CD4-positive, alpha-beta T cell (primary cell): ENCODE measurements around the gene PRR14L. TPM values are rescaled to one million over a fixed set of nuclear protein-coding genes. Genes with fewer than 3 reads are reported as not detected.

Experiments used
- ATAC-seq: fragments of 200-7000 bp; cut with Tn5 transposase; one replicate; pipeline ENCODE4 v1.10.0; 2022; ENCODE audit warnings: mild to moderate bottlenecking; ENCODE audit not compliant: poor library complexity
- CTCF ChIA-PET: fragments of 350-600 bp; sonication (Branson Sonifier 250); formaldehyde crosslinking; loops from one replicate; lab custom pipeline; 2021; ENCODE audit warnings: antibody characterized with exemption, inconsistent platforms; lab: Charles Lee
- POLR2A ChIA-PET: fragments of 350-600 bp; sonication (Branson Sonifier 250); formaldehyde crosslinking; loops from one replicate; lab custom pipeline; 2021; ENCODE audit warnings: antibody characterized with exemption, inconsistent platforms; lab: Charles Lee
- DNase-seq, 14 experiments: peaks; one replicate each; pipeline ENCODE4 v3.0.0-alpha.2; 2013 to 2020; ENCODE audit warnings: mixed read lengths in 2 of 14
- H3K27ac ChIP-seq, 2 donors: one replicate each; pipeline versions ENCODE4 v1.5.1 to v1.7.0; 2013; ENCODE audit warnings: low read length in 2 of 2, low read depth in 1 of 2, mild to moderate bottlenecking in 1 of 2
- H3K27me3 ChIP-seq, 2 experiments: 1 replicate in 1 of 2; 2 replicates in 1 of 2; pipeline versions ENCODE4 v1.6.1 to v1.7.0; 2013; ENCODE audit warnings: low read length in 2 of 2, control low read depth in 1 of 2, mild to moderate bottlenecking in 1 of 2, moderate library complexity in 1 of 2; ENCODE audit not compliant: insufficient read depth in 2 of 2, control insufficient read depth in 1 of 2
- H3K36me3 ChIP-seq: one replicate; pipeline ENCODE4 v1.6.1; 2013; ENCODE audit warnings: low read length, control low read depth; ENCODE audit not compliant: insufficient read depth
- H3K4me1 ChIP-seq: one replicate; pipeline ENCODE4 v1.6.1; 2013; ENCODE audit warnings: low read length, control low read depth; ENCODE audit not compliant: insufficient read depth
- H3K4me3 ChIP-seq: one replicate; pipeline ENCODE4 v1.5.1; 2013; ENCODE audit warnings: mild to moderate bottlenecking, low read length, moderate library complexity
- H3K9me3 ChIP-seq, 2 experiments: 1 replicate in 1 of 2; 2 replicates in 1 of 2; pipeline versions ENCODE4 v1.6.1 to v1.7.0; 2013; ENCODE audit warnings: low read length in 2 of 2, mild to moderate bottlenecking in 2 of 2, control low read depth in 1 of 2, moderate library complexity in 1 of 2; ENCODE audit not compliant: control insufficient read depth in 1 of 2, insufficient read depth in 1 of 2
- H3K27ac Mint-ChIP-seq: one replicate; pipeline ENCODE4 v1.8.0; 2020; ENCODE audit warnings: mixed read lengths
- H3K27me3 Mint-ChIP-seq: one replicate; pipeline ENCODE4 v1.8.0; 2021; ENCODE audit warnings: mixed read lengths
- H3K36me3 Mint-ChIP-seq: one replicate; pipeline ENCODE4 v1.8.0; 2021; ENCODE audit warnings: low read depth, mixed read lengths
- H3K4me1 Mint-ChIP-seq: one replicate; pipeline ENCODE4 v1.8.0; 2021; ENCODE audit warnings: low read depth, mixed read lengths
- H3K4me3 Mint-ChIP-seq: one replicate; pipeline ENCODE4 v1.8.0; 2020; ENCODE audit warnings: mild to moderate bottlenecking, mixed read lengths
- H3K9me3 Mint-ChIP-seq: one replicate; pipeline ENCODE4 v1.8.0; 2020; ENCODE audit warnings: mixed read lengths
- intact Hi-C, 2 experiments: fragments of 100-400 bp; cut with DNase I in 1 of 2; cut with micrococcal nuclease in 1 of 2; formaldehyde crosslinking; loops; one replicate each; pipeline versions ENCODE4 v1.15.1 to v1.9.0; 2023 to 2025; cut with DNase I, micrococcal nuclease
- total RNA-seq, 174 experiments: library from RNA in 2 of 174; stranded (reverse) in 2 of 174; gene quantifications; one replicate each; pipeline ENCODE4 v1.2.3 and lab custom pipeline; 2021 to 2026
- TF ChIP-seq, protein P1 (sequence below): fragments of 200-600 bp; IDR thresholded peaks from one replicate; pipeline ENCODE4 v1.8.0; 2022; ENCODE audit warnings: antibody characterized with exemption, mild to moderate bottlenecking

The PRR14L gene
- total RNA-seq, 2 experiments from 2014 or later = 23.4 to 24.9 TPM

GRCh38 chr22:31682751-31683150 is 67.2 kb downstream of the PRR14L start:
- no peak overlapping the region for H3K27ac Mint-ChIP-seq
- DNase-seq = no peak
- Histone ChIP-seq H3K27ac (no peak overlapping the region), H3K27me3 (no peaks in the 10 kb centered on the region), H3K4me1 (no peaks in the 10 kb centered on the region), H3K4me3 (no peak overlapping the region), H3K9me3 (no peaks in the 10 kb centered on the region), H3K36me3 (peaks cover 28% of the 10 kb centered on the region)
- no peaks in the 10 kb centered on the region for H3K9me3 Mint-ChIP-seq
- H3K36me3 Mint-ChIP-seq = peaks cover 55% of the 10 kb centered on the region
- H3K27me3 Mint-ChIP-seq = no peaks in the 10 kb centered on the region
- ATAC-seq = no peak
- no peaks in the 10 kb centered on the region for H3K4me1 Mint-ChIP-seq
- H3K4me3 Mint-ChIP-seq = no peak overlapping the region
- ChIA-PET POLR2A (no interaction called here), CTCF (no interaction called here)
- intact Hi-C loops = loop anchor here in 1 of 2 experiments (1.0 kb wide), 1 partner anchor 18 kb away; no protein-coding TSS in a partner anchor
- TF ChIP-seq, protein P1, sequence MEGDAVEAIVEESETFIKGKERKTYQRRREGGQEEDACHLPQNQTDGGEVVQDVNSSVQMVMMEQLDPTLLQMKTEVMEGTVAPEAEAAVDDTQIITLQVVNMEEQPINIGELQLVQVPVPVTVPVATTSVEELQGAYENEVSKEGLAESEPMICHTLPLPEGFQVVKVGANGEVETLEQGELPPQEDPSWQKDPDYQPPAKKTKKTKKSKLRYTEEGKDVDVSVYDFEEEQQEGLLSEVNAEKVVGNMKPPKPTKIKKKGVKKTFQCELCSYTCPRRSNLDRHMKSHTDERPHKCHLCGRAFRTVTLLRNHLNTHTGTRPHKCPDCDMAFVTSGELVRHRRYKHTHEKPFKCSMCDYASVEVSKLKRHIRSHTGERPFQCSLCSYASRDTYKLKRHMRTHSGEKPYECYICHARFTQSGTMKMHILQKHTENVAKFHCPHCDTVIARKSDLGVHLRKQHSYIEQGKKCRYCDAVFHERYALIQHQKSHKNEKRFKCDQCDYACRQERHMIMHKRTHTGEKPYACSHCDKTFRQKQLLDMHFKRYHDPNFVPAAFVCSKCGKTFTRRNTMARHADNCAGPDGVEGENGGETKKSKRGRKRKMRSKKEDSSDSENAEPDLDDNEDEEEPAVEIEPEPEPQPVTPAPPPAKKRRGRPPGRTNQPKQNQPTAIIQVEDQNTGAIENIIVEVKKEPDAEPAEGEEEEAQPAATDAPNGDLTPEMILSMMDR = no peak

- CTCF ChIA-PET = interaction anchor here (1.2 kb wide), 1 partner anchor 16 kb away, joined by 4 read pairs; no protein-coding TSS in a partner anchor
- H3K27ac ChIP-seq = no peak overlapping the region
These were observed 68.3 kb downstream of the PRR14L start for GRCh38 chr22:31681349-31682345.

GRCh38 chr22:31680861-31681341 is 69.0 kb downstream of the PRR14L start:
- POLR2A ChIA-PET = no interaction called here
- intact Hi-C loops = no loop called here
- H3K4me3 ChIP-seq = no peak overlapping the region
- Mint-ChIP-seq H3K36me3 (peaks cover 37% of the 10 kb centered on the region), H3K27me3 (no peaks in the 10 kb centered on the region), H3K27ac (no peak overlapping the region), H3K9me3 (no peaks in the 10 kb centered on the region), H3K4me3 (no peak overlapping the region), H3K4me1 (peaks cover 10% of the 10 kb centered on the region)
- peaks cover 22% of the 10 kb centered on the region for H3K36me3 ChIP-seq
- TF ChIP-seq, protein P1 = no peak
- peaks cover 11% of the 10 kb centered on the region for H3K4me1 ChIP-seq
- H3K27ac ChIP-seq = no peak overlapping the region
- no peak for DNase-seq
- H3K9me3 ChIP-seq = no peaks in the 10 kb centered on the region
- no peak for ATAC-seq
- no peaks in the 10 kb centered on the region for H3K27me3 ChIP-seq
- CTCF ChIA-PET = interaction anchor here (1.2 kb wide), 1 partner anchor 16 kb away, joined by 4 read pairs; no protein-coding TSS in a partner anchor

More at GRCh38 chr22:31681349-31682345, 68.3 kb downstream of the PRR14L start:
- H3K4me3 Mint-ChIP-seq = no peak overlapping the region
- H3K27me3 ChIP-seq = no peaks in the 10 kb centered on the region
- H3K36me3 ChIP-seq = peaks cover 23% of the 10 kb centered on the region
- no peaks in the 10 kb centered on the region for H3K9me3 Mint-ChIP-seq
- TF ChIP-seq, protein P1 = no peak
- H3K9me3 ChIP-seq = no peaks in the 10 kb centered on the region
- intact Hi-C loops = no loop called here
- H3K4me1 Mint-ChIP-seq = peaks cover 5% of the 10 kb centered on the region
- no peak overlapping the region for H3K4me3 ChIP-seq
- no peaks in the 10 kb centered on the region for H3K27me3 Mint-ChIP-seq
- H3K36me3 Mint-ChIP-seq = peaks cover 44% of the 10 kb centered on the region
- no peak for DNase-seq
- H3K27ac Mint-ChIP-seq = no peak overlapping the region
- peaks cover 5% of the 10 kb centered on the region for H3K4me1 ChIP-seq
- POLR2A ChIA-PET = no interaction called here
- ATAC-seq = no peak
